Transverse colon (tissue), 4 donors: ENCODE data around the gene RERE. TPM values are rescaled to one million over a fixed set of nuclear protein-coding genes. Genes with fewer than 3 reads are reported as not detected.

Source experiments
- DNase-seq: peaks from one replicate; pipeline ENCODE4 v3.0.0-alpha.2; 2019
- H3K27ac ChIP-seq, 4 donors: fragments of 200-600 bp; sonication (generic); 2 replicates each; pipeline ENCODE4 v1.5.1; 2016 to 2018; ENCODE audit warnings: inconsistent platforms in 4 of 4
- H3K27me3 ChIP-seq: fragments of 200-600 bp; sonication (generic); 2 replicates; pipeline ENCODE4 v1.5.1; 2017; ENCODE audit warnings: inconsistent platforms
- H3K36me3 ChIP-seq, 4 donors: fragments of 200-600 bp; sonication (generic); 2 replicates each; pipeline ENCODE4 v1.5.1; 2017 to 2019; ENCODE audit warnings: inconsistent platforms in 4 of 4
- H3K4me1 ChIP-seq, 4 donors: fragments of 200-600 bp; sonication (generic); 2 replicates each; pipeline ENCODE4 v1.5.1; 2017 to 2020; ENCODE audit warnings: inconsistent platforms in 4 of 4
- H3K4me3 ChIP-seq, 4 donors: fragments of 200-600 bp; sonication (generic); 1 replicate in 1 of 4; 2 replicates in 3 of 4; pipeline versions ENCODE4 v1.5.1 to v1.6.1; 2017 to 2019; ENCODE audit warnings: inconsistent platforms in 4 of 4
- H3K9me3 ChIP-seq, 2 donors: fragments of 200-600 bp; sonication (generic); 2 replicates each; pipeline ENCODE4 v1.5.1; 2017 to 2019; ENCODE audit warnings: inconsistent platforms in 2 of 2
- CTCF ChIP-seq, 5 experiments: fragments of 200-600 bp in 3 of 5; fragments of 450-650 bp in 2 of 5; sonication (generic) in 3 of 5; IDR thresholded peaks; 1 replicate in 2 of 5; 2 replicates in 3 of 5; pipeline ENCODE4 v1.5.1; 2016 to 2017; ENCODE audit warnings: antibody characterized with exemption in 5 of 5, inconsistent platforms in 3 of 5, mild to moderate bottlenecking in 2 of 5, moderate library complexity in 1 of 5
- EP300 ChIP-seq: sonication (generic); formaldehyde crosslinking; IDR thresholded peaks from one replicate; pipeline ENCODE4 v1.6.1; 2017; ENCODE audit warnings: antibody characterized with exemption, low read depth
- POLR2A ChIP-seq: fragments of 450-650 bp; IDR thresholded peaks from one replicate; pipeline ENCODE4 v1.6.1; 2016; ENCODE audit warnings: antibody characterized with exemption, mild to moderate bottlenecking, moderate library complexity
- POLR2AphosphoS5 ChIP-seq, 3 donors: sonication (generic); formaldehyde crosslinking; IDR thresholded peaks; one replicate each; pipeline ENCODE4 v1.6.1; 2016; ENCODE audit warnings: antibody characterized with exemption in 3 of 3
- WGBS, 2 donors: methylation state at CpG; one replicate each; pipeline ENCODE4 v1.1.5; 2018; ENCODE audit warnings: low coverage in 1 of 2; 5-methylcytosine and 5-hydroxymethylcytosine counted together
- in situ Hi-C, 4 donors: fragments of 200-750 bp; cut with MboI; loops; one replicate each; pipeline versions ENCODE4 v1.15.0 to v1.15.1; 2017; ENCODE audit warnings: low sequenced_read_pairs in 3 of 4, low pct_ligation_motif_present in 1 of 4, low pct_unique_long_range_greater_than_20kb in 1 of 4
- intact Hi-C: fragments of 100-400 bp; cut with DNase I; formaldehyde crosslinking; loops from one replicate; pipeline ENCODE4 v1.15.1; 2023; ENCODE audit warnings: low total_unique reads
- total RNA-seq, 4 donors: library from RNA; depleted of rRNA; stranded (reverse); fragments of >200 nt; gene quantifications; one replicate each; pipeline ENCODE4 v1.1.0, GENCODE V29; 2016

RERE gene
- total RNA-seq, 4 donors from 2014 or later: 80.3 to 657 (median 105) TPM

DNA sequence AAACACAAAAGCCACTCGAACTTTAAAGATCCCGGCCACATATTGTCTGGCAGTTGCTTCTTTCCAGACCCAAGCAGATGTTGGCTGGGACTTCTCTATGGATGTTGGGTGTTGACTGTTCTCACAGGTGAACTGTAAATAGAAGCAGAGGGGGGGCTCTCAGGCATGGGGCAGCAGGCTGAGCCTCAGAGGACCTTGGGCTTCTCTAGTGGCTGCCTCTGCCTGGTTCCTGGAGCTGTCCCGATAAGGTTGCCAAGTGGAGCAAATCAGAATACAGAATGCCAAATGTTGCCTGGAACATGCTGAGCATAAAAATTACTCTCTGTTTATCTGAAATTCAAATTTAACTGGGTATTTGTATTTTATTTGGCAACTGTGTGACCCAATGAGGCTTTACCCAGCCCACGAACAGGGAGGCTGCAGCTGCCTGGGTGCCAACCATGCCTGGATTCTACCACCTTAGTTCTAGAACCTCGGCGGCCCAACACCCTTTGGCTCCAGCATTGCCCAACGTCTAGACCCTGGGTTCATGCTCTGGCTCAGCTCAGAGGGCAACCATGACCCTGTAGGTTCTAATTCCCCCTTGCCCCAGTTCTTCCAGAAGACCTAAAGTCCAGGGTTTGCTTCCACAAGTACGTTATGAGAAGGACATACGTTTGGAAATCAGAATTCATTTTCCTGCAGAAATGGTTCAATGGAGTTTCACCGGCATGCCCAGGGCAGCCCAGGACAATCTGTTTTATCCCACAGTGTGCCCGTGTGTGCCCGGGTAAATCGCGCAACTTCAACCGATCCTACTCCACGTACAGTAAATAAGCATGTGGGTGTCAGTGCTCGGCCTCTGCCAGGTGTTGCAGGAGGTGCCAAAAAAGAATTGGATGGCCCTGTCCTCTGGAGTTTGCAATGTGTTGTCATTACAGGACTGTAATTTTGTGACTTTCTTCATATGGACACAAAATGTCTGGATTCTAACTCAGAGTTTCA lies 504.9 kb downstream of the RERE start:
- H3K27me3 ChIP-seq: peaks cover 11% of the 10 kb centered on the region
- no peak for DNase-seq
- in situ Hi-C loops: loop anchor here in 3 of 4 donors (10.0 kb wide), 3 partner anchors 298 to 338 kb away; no protein-coding TSS in a partner anchor
- intact Hi-C loops: no loop called here
- TF ChIP-seq POLR2A (no peak), POLR2AphosphoS5 (IDR thresholded peaks at IDR 0.05) (no peak), CTCF (IDR thresholded peaks at IDR 0.05) (no peak), EP300 (no peak)
- no peak overlapping the region for H3K4me3 ChIP-seq
- H3K36me3 ChIP-seq: no peaks in the 10 kb centered on the region
- H3K9me3 ChIP-seq: no peaks in the 10 kb centered on the region
- peaks cover 0 to 12% (median 6%) of the 10 kb centered on the region in 4 donors for H3K4me1 ChIP-seq
- no peak overlapping the region for H3K27ac ChIP-seq
- WGBS, 2 donors: 70 to 85% methylated on average over 3 to 17 of the region's 17 CpGs

- Histone ChIP-seq H3K4me1 (peaks cover 0 to 10% (median 4%) of the 10 kb centered on the region in 4 donors), H3K36me3 (no peaks in the 10 kb centered on the region), H3K4me3 (no peak overlapping the region), H3K27ac (no peak overlapping the region), H3K9me3 (no peaks in the 10 kb centered on the region), H3K27me3 (peaks cover 9% of the 10 kb centered on the region)
- TF ChIP-seq CTCF (IDR thresholded peaks at IDR 0.05): no peak
- TF ChIP-seq EP300: no peak
- no peak for TF ChIP-seq POLR2A
- no peak for TF ChIP-seq POLR2AphosphoS5 (IDR thresholded peaks at IDR 0.05)
- no peak for DNase-seq
- intact Hi-C loops: no loop called here
- 88% methylated on average over 1 of the region's 1 CpG; no CpG with 5 or more reads in 1 of the 2 donors for WGBS, 2 donors
- in situ Hi-C loops: loop anchor here in 3 of 4 donors (10.0 kb wide), 3 partner anchors 296 to 336 kb away; no protein-coding TSS in a partner anchor
Observed at GRCh38 chr1:8311068-8311718, 506.2 kb downstream of the RERE start.

DNA sequence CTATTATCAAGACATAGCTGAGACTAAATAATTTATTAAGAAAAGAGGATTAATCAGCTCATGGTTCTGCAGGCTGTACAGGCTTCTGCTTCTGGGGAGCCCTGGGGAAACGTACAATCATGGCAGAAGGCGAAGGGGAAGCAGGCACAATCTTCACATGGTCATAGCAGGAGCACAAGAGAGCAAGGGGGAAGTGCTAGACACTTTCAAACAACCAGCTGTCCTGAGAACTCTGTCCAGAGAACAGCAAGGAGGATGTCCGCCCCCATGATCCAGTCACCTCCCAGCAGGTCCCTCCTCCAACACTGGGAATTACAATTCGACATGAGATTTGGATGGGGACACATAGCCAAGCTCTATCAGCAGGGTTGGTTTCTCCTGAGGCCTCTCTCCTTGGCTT lies 509.8 kb downstream of the RERE start:
- no peak for DNase-seq
- H3K9me3 ChIP-seq: no peaks in the 10 kb centered on the region
- no peak for TF ChIP-seq POLR2AphosphoS5 (IDR thresholded peaks at IDR 0.05)
- TF ChIP-seq POLR2A: no peak
- TF ChIP-seq CTCF (IDR thresholded peaks at IDR 0.05): no peak
- no peak for TF ChIP-seq EP300
- H3K4me1 ChIP-seq: no peaks in the 10 kb centered on the region
- no peak overlapping the region for H3K4me3 ChIP-seq
- no peak overlapping the region for H3K27ac ChIP-seq
- 68 to 75% methylated on average over 2 to 4 of the region's 4 CpGs for WGBS, 2 donors
- in situ Hi-C loops (no loop called here), intact Hi-C loops (no loop called here)
- no peaks in the 10 kb centered on the region for H3K27me3 ChIP-seq
- no peaks in the 10 kb centered on the region for H3K36me3 ChIP-seq

GRCh38 chr1:8303876-8304275 lies 513.6 kb downstream of the RERE start:
- no peak for TF ChIP-seq CTCF (IDR thresholded peaks at IDR 0.05)
- TF ChIP-seq POLR2AphosphoS5 (IDR thresholded peaks at IDR 0.05): no peak
- TF ChIP-seq EP300: no peak
- no peak for TF ChIP-seq POLR2A
- no peak for DNase-seq
- no peak overlapping the region for H3K27ac ChIP-seq
- in situ Hi-C loops: no loop called here
- 82 to 86% methylated on average over 4 of the region's 4 CpGs for WGBS, 2 donors
- intact Hi-C loops: no loop called here
- H3K9me3 ChIP-seq: no peaks in the 10 kb centered on the region
- H3K4me1 ChIP-seq: peaks cover 0 to 5% (median 0%) of the 10 kb centered on the region in 4 donors
- no peak overlapping the region for H3K4me3 ChIP-seq
- no peaks in the 10 kb centered on the region for H3K27me3 ChIP-seq
- no peaks in the 10 kb centered on the region for H3K36me3 ChIP-seq
